Right ventricle myocardium inferior (tissue), 1 donor: ENCODE results near the gene ACTR1A. TPM values are rescaled to one million over a fixed set of nuclear protein-coding genes. Genes with fewer than 3 reads are reported as not detected.

Source experiments
- ATAC-seq: fragments of 200-7000 bp; cut with Tn5 transposase; one replicate; pipeline ENCODE4 v1.9.1; 2020; ENCODE audit warnings: mild to moderate bottlenecking, moderate library complexity
- DNase-seq: peaks from one replicate; pipeline ENCODE4 v3.0.0; 2021; ENCODE audit errors: missing footprints
- intact Hi-C: fragments of 100-400 bp; cut with DNase I; formaldehyde crosslinking; loops from one replicate; pipeline ENCODE4 v1.11.0; 2022
- total RNA-seq: library from RNA; stranded (reverse); fragmentation: NEBNext Ultra II Directional; extraction: Animal tissue kit (Norgen Biotek cat#: 25700); gene quantifications from one replicate; pipeline ENCODE4 v1.2.1, GENCODE V29; 2021
- donor health status: DM: no; HTN: yes; CAD: no; lungs with severe emphysema.

ACTR1A gene
- total RNA-seq, 1 donor from 2014 or later = 101 TPM

DNA sequence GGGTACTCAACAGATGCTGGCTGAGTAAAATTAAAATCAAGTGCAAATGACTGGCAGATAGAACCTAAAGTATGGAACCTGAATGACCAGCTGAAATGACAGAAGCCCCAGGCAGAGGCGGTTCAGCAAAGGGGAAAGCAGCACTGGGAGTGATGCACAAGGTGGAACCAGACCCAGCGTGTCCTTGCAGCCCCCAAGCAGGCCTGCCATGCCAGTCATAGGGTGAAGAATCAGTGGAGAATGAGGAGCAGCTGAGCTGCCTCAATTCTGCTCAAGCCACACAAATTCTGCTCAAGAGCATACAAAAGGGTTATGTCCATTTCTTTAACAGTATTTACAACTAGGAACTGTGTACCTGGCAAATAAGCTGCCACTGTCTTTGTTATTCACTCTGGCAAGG is 8.7 kb downstream of the ACTR1A start:
- intact Hi-C loops = no loop called here
- ATAC-seq (no peak), DNase-seq (no peak)

DNA sequence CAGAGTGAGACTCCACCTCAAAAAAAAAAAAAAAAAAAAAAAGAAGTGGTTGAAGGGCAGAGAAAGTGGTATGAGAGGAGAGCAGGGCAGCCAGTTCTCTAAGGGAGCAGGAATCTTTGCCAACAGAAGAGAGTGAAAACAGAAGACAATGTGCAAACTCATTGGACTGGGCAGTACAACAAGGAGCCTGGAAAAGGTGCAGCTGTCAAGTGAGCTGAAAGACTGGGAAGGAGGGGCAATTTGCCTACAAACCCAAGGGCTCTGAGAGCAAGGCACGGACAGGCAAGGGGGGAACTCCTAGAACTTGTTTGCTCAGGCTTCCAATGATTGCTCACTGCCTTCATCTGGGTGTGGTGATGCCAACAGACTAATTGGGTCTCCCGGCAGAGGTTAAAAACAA is 9.5 kb downstream of the ACTR1A start:
- ATAC-seq = peak; percentile 82
- intact Hi-C loops = no loop called here
- DNase-seq = no peak

DNA sequence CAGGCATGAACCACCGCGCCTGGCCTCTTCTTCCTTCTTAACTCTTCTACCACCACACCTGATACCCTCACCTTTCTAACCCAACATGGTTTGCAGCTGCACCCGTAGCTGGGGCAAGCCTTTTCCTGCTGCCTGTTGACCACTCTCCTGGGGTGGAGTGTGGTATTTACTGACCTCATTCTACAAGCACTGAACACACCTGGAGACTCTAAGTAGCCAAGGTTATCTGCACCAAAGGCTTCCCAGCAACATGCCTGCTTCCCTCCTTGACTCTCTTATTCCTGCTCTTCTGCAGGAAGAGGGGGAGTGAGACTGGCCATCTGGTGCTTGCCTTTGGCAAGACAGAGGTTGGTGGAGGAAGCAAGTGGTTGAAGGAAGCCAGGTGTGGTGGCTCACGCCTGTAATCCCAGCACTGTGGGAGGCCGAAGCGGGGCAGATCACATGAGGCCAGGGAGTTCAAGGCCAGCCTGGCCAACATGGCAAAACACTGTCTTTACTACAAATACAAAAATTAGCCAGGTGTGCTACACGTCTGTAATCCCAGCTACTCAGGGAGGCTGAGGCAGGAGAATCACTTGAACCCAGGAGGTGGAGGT is 10.1 kb downstream of the ACTR1A start:
- intact Hi-C loops = no loop called here
- ATAC-seq (no peak), DNase-seq (no peak)

DNA sequence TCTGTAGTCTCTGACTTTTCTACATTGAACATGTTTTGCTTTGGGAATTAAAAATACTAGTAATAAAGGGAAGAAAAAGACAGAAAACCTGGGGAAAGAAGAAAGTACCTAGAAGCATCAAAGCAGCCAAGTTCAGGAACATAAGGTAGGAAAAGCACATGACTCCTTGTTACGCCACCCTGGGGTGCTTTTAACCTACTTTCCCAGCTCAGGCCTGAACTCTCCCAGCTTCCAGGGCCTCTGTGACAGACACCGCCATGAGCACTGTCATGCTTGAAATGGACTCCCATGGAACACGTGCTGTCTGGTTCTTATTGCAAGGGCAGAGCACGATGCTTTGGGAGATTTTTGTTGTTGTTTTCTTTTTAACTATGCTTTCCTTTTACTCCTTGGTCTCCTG is 11.4 kb downstream of the ACTR1A start:
- intact Hi-C loops = no loop called here
- DNase-seq = no peak
- ATAC-seq = no peak

DNA sequence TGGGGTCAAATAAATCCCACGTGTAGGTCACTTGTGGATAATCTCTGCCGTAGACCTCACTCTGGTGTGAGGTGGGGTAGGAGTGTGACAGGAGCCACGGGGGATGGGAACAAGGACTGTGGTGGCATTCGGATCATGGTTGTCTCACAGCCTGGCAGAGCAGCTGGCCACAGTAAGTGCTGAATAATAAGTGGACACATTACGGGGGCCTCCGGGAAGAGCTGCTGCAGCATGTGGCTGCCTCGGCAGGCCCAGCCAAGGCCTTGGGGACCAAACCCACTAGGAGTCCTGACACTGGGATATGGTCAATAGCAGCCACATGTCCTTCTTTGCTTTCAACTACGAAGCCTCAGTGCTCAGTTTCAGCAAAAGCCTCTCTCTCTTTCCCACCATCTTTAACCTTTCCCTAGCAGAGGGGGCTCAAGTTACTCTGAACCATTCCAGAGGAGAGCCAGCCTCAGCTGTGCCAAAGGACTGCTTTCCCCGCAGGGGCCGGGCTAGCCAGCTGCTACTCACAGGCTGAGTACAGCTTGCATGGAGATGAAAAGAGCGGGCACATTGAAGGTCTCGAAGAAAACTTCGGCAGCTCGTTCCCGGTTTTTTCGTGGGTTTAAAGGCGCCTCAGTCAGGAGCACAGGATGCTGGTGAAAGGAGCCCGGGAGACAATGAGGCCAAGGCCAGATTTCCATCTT is 17.3 kb downstream of the ACTR1A start:
- intact Hi-C loops = no loop called here
- DNase-seq (no peak), ATAC-seq (no peak)

DNA sequence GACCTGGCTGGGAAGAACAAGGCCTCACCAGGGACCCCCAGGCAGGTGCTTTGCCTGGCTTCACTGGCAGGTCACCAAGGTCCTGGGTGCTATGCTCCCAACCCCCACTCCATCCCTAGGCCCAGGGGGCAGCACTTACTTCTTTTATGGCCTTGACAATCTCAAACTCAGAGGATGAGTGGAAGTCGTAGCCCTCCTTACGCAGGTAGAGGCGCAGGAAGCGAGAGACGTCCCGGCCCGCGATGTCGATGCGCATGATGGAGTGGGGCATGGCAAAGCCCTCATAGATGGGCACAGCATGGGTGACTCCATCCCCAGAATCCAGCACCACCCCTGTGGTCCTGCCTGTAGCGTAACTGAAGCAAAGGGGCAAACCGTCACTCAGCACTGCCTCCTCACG is 18.5 kb downstream of the ACTR1A start:
- intact Hi-C loops = no loop called here
- ATAC-seq (no peak), DNase-seq (no peak)

DNA sequence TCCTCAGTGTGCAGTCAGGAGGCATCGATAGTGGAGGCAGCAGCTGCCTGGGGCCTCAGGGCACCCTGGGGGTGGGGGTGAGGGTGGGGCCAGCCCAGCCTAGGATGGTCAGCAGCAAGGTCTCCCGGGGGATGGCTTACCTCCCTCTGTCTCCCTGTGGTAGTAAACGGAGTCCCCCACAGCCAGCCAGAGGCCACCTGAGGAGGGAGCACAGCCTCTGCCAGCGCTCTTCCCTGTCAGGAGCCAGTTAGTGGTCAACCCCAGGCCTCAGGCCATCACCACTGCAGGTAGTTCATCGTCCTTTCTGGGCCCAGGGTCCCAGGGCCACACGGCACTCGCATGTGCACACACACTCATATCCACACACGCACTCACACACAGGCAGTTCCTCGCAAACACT is 22.1 kb downstream of the ACTR1A start:
- ATAC-seq (no peak), DNase-seq (no peak)
- intact Hi-C loops = no loop called here

DNA sequence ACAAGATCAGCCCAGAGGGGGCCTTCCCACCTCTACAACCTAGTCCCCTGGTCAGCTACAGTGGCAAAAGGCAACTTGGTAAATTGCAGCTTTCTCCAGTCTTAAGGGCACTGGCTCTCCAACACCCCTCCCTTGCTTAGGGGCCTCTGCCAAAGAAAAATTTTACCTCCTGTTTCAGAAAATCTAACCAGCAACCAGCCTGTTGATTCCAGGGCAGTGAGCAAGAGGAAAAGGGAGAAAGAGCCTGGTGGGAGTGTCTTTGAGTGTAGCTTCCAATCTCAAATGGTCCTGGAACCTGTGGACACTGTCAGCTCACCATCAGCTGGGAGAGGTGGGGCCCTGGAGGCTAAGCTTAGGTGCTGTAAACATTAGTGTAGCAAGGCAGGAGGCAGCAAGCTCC is 22.9 kb downstream of the ACTR1A start:
- DNase-seq = no peak
- ATAC-seq = no peak
- intact Hi-C loops = loop anchor here (2.0 to 5.0 kb wide), 2 partner anchors 85 to 252 kb away; partner anchors contain the start of genes ELOVL3 and NFKB2

DNA sequence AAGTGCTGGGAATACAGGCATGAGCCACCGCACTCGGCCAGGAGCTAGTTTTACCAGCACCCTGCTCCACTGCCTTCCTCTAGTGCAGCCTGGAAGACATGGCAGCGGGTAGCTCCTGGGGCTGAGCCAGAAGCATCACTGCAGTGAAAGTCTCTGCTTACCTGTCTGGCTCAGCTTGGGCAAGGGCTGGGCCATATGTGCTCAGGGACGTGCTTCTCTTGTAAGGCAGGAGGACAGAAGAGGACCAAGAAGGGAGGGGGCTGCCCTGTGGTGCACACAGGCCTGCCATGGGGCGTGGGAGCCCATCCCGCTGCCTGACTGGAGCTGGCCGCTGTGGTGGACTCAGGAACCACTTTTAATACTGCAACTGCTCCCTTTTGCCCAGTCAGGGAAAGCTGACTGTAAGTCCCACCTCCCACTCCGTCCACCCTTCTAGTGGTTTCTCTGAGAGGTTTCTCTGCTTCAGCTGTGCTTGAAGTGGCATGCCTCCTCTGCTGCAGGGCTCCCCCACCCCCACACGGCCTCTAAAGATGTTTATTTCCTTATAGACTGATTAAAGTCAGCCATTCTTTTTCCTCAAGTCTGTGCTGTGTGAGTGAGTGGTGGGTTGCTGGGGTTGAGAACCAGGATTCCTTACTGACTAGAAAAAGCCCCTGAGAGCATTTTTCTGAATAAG is 25.9 kb downstream of the ACTR1A start:
- intact Hi-C loops = loop anchor here (5.0 kb wide), 1 partner anchor 249 kb away; the partner anchor contains the start of gene ELOVL3
- DNase-seq (no peak), ATAC-seq (no peak)

DNA sequence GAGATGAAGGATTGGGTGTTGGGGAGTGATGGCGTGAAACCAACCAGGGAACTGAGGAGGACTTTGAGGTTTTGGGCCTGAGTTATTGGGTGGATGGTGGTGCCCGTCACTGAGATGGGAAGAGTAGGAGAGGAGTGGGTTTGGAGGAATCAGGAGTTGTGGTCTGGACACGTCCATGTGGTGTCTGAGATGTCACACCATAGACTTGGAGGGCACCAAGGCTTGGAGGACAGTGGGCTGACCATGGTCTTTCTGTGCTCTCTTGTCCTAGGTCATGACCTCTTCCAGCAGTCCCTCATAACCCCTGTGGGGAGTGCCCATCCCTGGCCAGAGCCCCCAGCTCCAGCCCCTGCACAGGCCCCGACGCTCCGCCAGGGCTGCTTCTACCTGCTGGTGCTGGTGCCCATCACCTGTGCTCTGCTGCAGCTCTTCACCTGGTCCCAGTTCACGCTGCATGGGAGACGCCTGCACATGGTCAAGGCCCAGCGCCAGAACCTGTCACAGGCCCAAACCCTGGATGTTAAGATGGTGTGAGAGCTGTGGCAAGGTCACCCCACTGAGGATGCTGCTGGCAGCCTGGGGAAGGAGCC is 27.0 kb downstream of the ACTR1A start:
- DNase-seq (no peak), ATAC-seq (no peak)
- intact Hi-C loops = loop anchor here (5.0 kb wide), 1 partner anchor 248 kb away; the partner anchor contains the start of gene ELOVL3

DNA sequence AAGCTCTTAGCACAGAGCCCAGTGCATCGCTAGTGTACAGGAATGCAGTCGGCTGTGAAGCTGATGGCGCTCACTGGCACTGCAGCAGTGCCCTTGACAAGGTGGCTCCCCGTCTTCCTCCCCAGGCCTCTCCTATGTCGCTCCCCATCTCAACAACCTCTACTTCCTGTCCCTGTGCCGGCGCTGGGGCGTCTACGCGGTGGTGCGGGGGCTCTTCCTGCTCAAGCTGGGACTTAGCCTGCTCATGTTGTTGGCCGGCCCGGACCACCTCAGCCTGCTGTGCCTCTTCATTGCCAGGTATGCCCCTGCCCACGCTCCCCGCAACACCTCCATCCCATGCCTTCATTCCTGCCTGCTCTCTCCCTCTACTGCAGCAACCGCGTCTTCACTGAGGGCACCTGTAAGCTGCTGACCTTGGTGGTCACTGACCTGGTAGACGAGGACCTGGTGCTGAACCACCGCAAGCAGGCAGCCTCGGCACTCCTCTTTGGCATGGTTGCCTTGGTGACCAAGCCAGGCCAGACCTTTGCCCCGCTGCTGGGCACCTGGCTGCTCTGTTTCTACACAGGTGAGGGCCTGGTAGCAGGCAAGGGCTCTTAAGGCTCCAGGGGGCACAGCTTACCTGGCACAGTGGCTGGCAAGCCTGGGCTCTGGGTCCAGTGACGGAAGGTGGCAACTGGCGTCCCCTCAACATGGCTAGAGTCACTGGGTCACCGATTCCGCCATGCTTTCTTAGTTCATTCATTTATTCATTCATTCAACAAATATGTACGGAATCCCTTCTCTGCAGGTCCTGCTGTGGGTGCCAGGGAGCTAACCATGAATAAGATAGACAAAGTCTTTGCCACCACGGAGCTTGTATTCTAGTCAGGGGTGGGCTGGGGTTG is 28.8 kb downstream of the ACTR1A start:
- intact Hi-C loops = no loop called here
- DNase-seq (no peak), ATAC-seq (no peak)

DNA sequence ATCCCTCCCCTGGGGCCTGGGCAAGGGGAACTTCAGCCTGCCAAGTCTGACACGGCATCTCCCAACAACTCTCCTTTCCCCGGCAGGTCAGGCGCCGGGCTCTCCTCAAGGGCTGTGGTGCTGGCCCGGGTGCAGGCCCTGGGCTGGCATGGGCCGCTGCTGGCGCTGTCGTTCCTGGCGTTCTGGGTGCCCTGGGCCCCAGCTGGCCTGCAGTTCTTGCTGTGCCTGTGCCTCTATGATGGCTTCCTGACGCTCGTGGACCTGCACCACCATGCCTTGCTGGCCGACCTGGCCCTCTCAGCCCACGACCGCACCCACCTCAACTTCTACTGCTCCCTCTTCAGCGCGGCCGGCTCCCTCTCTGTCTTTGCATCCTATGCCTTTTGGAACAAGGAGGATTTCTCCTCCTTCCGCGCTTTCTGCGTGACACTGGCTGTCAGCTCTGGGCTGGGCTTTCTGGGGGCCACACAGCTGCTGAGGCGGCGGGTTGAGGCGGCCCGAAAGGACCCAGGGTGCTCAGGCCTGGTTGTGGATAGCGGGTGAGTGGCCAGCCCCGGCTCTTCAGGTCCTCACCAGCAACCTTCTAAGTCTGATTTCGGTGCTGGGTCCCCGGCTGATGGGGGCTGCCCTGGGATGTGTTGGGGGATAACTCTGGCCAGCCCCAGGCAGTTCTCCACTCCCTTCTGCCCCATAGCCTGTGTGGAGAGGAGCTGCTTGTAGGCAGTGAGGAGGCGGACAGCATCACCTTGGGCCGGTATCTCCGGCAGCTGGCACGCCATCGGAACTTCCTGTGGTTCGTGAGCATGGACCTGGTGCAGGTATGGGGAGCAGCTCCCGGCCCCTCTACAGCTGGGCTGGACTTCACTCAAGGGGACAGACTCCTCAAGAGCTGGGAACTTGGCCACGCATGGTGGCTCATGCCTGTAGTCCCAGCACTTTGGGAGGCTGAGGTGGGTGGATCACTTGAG is 31.6 kb downstream of the ACTR1A start:
- DNase-seq = no peak
- intact Hi-C loops = no loop called here
- no peak for ATAC-seq

DNA sequence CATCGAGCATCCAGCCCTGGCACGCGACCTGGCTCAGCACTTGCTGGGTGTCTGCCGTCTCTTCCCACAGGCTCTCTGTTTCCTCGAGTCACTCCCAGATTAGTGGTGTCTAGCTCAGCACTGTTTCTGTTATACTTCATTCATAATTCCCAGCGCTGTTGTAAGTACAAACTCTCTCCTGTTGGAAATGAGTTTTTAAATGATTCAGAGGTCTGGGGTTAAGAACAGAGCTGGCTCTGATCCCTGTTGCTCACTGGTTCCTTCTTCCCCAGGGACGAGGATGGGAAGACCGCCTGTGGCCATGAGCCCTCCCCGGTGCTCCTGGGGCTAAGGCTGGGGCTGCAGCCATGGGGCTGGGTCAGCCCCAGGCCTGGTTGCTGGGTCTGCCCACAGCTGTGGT is 33.8 kb downstream of the ACTR1A start:
- DNase-seq (no peak), ATAC-seq (peak; percentile 41)
- intact Hi-C loops = no loop called here

DNA sequence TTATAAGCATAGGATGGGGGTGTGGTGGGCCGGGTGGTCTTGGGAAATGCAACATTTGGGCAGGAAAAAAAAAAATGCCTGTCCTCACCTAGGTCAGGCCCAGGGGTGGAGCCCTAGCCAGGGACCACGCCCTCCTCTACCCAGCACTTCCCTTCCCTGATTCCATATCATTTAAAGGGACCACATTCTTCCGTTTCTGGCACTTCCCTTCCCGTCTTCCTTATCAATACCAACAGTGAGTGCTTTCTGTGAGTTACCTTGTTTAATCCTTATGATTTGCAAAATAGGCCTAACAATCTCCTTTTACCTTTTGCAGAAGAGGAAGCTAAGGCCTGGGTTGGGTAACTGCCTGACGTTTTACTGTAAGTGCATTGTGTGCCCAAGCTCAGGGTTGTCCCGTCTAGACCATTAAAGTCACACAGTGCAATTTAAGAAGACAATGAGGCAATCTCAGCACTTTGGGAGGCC is 34.5 kb downstream of the ACTR1A start:
- ATAC-seq (no peak), DNase-seq (no peak)
- intact Hi-C loops = no loop called here

DNA sequence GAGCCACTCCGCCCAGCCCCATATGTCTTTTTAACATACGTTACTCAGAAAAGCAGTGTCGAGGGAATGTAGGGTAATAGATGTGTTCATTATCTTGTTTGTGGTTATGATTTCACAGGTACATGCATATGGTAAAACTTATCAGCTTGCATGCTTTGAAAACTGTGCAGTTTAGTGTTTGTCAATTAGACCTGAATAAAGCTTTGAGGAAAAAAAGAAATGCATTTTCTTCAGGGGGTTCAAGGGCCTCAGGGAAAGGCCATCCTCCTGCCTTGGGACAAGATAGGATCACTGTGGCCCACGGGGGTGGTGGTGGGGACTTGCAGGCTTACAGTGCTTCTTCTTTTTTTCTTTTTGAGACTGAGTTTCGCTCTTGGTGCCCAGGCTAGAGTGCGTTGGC is 35.2 kb downstream of the ACTR1A start:
- no peak for ATAC-seq
- intact Hi-C loops = no loop called here
- DNase-seq = no peak

DNA sequence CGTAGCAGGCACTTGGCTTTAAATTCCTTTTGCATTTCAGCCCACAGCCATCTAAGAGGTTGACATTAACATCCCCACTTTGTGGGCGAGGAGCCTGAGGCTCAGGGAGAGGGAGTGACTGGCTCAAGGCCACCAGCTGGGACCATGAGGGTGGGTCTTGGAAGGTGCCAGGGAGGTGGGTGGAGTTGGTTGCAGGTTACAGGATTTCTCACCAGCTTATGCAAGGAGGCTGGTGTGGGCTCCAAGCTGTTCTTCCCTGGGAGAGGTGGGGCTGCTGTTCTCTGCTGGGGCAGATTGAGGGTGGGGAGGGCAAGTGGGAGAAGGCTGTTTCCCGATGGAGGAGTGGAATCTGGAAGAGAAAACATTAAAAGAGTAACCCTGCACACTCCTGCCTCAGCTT is 37.0 kb downstream of the ACTR1A start:
- ATAC-seq = no peak
- intact Hi-C loops = no loop called here

DNA sequence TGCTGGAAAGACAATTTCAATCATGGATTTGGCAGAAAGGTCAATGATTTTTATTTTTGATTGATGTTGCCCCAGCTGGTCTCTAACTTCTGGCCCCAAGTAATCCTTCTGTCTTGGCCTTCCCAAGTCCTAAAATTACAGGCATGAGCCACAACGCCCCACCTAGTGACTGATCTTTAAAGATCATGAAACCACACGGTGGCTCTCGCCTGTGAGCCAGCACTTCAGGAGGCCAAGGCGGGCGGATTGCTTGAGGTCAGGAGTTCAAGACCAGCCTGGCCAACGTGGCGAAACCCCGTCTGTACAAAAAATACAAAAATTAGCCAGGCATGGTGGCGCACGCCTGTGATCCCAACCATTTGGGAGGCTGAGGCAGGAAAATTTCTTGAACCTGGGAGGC is 38.5 kb downstream of the ACTR1A start:
- intact Hi-C loops = loop anchor here (5.0 kb wide), 1 partner anchor 38 kb away; the partner anchor contains the start of genes ACTR1A and SUFU
- ATAC-seq = no peak
- no peak for DNase-seq

More for the DNA sequence above, 37.0 kb downstream of the ACTR1A start:
- DNase-seq = no peak
